Right atrium auricular region (tissue), 2 donors: ENCODE data around the gene GALNT7. TPM values are rescaled to one million over a fixed set of nuclear protein-coding genes. Genes with fewer than 3 reads are reported as not detected.

Source experiments
- DNase-seq: peaks from one replicate; pipeline ENCODE4 v3.0.0-alpha.2; 2019; ENCODE audit warnings: low spot score
- H3K27ac ChIP-seq, 2 donors: fragments of 200-600 bp; sonication (generic); 1 replicate in 1 of 2; 2 replicates in 1 of 2; pipeline ENCODE4 v1.5.1; 2016 to 2019
- H3K27me3 ChIP-seq, 2 donors: fragments of 200-600 bp; sonication (generic); one replicate each; pipeline versions ENCODE4 v1.5.1 to v1.6.0; 2017 to 2019
- H3K36me3 ChIP-seq: fragments of 200-600 bp; sonication (generic); one replicate; pipeline ENCODE4 v1.5.1; 2016
- H3K4me1 ChIP-seq, 2 donors: fragments of 200-600 bp; sonication (generic); one replicate each; pipeline versions ENCODE4 v1.5.1 to v1.6.0; 2017 to 2019
- H3K4me3 ChIP-seq, 2 donors: fragments of 200-600 bp; sonication (generic); 1 replicate in 1 of 2; 2 replicates in 1 of 2; pipeline ENCODE4 v1.5.1; 2017 to 2019; ENCODE audit warnings: mild to moderate bottlenecking in 1 of 2, moderate library complexity in 1 of 2
- H3K9me3 ChIP-seq, 2 donors: fragments of 200-600 bp; sonication (generic); one replicate each; pipeline ENCODE4 v1.5.1; 2019
- CTCF ChIP-seq, 2 donors: fragments of 200-600 bp; sonication (generic); IDR thresholded peaks; one replicate each; pipeline ENCODE4 v1.5.1; 2019; ENCODE audit warnings: antibody characterized with exemption in 2 of 2
- total RNA-seq, 2 donors: library from RNA; depleted of rRNA; stranded (reverse); fragments of >200 nt; gene quantifications; one replicate each; pipeline ENCODE4 v1.1.0, GENCODE V29; 2016

GALNT7 gene
- total RNA-seq, 2 donors from 2014 or later, result 5.4 to 6.5 TPM

DNA sequence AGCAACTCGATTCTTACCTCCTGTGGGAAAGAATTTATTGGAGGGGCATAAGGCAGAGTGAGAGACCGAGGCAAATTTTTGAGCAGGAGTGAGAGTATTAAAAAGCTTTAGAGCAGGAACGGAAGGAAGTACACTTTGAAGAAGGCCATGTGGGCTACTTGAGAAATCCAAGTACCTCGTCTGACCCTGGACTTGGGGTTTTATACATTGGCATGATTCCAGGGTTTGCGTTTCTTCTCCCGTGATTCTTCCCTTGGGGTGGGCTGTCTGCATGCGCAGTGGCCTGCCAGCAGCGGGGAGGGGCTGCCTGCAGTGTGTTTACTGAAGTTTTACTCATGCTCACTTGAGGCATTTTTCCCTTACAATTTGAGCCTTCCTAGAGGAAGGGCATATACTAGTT, 3.4 kb downstream of the GALNT7 start:
- H3K4me1 ChIP-seq, result peaks cover 0 to 4% of the 10 kb centered on the region in 2 donors

DNA sequence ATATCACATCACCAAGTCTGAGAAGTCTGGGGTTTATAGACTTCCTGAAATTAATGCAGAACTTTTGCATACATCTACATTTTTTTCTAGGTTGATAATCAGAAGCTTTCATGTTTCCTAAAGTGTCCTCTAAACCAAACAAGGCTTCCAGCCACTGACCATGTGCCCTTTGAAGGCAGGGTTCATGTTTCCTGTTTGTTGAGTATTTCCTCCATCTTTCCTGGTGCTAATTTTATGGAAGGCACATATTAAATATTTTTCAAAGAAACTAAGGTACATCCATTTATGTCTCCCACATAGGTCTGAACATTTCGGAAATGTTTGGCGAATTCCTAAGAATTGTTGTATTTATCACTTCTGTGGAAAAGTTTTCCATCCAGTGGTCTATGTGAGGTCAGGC, 5.6 kb downstream of the GALNT7 start:
- DNase-seq, result no peak
- Histone ChIP-seq H3K4me3 (no peak overlapping the region), H3K27ac (no peak overlapping the region), H3K4me1 (no peaks in the 10 kb centered on the region), H3K36me3 (no peaks in the 10 kb centered on the region), H3K9me3 (no peaks in the 10 kb centered on the region), H3K27me3 (no peaks in the 10 kb centered on the region)
- no peak for TF ChIP-seq CTCF (IDR thresholded peaks at IDR 0.05)

More for the DNA sequence above, 3.4 kb downstream of the GALNT7 start:
- Histone ChIP-seq H3K4me3 (no peak overlapping the region), H3K9me3 (no peaks in the 10 kb centered on the region), H3K27me3 (no peaks in the 10 kb centered on the region), H3K36me3 (no peaks in the 10 kb centered on the region), H3K27ac (no peak overlapping the region)
- TF ChIP-seq CTCF (IDR thresholded peaks at IDR 0.05), result no peak
- no peak for DNase-seq

GRCh38 chr4:173174594-173175012, 6.0 kb downstream of the GALNT7 start:
- Histone ChIP-seq H3K4me3 (no peak overlapping the region), H3K27ac (no peak overlapping the region), H3K9me3 (no peaks in the 10 kb centered on the region), H3K27me3 (no peaks in the 10 kb centered on the region), H3K36me3 (no peaks in the 10 kb centered on the region), H3K4me1 (no peaks in the 10 kb centered on the region)
- TF ChIP-seq CTCF (IDR thresholded peaks at IDR 0.05), result no peak
- no peak for DNase-seq

GRCh38 chr4:173176010-173176409, 7.4 kb downstream of the GALNT7 start:
- no peaks in the 10 kb centered on the region for H3K36me3 ChIP-seq
- no peak overlapping the region for H3K27ac ChIP-seq
- no peak for TF ChIP-seq CTCF (IDR thresholded peaks at IDR 0.05)
- H3K4me1 ChIP-seq, result no peaks in the 10 kb centered on the region
- no peaks in the 10 kb centered on the region for H3K27me3 ChIP-seq
- H3K4me3 ChIP-seq, result no peak overlapping the region
- DNase-seq, result no peak
- H3K9me3 ChIP-seq, result no peaks in the 10 kb centered on the region

DNA sequence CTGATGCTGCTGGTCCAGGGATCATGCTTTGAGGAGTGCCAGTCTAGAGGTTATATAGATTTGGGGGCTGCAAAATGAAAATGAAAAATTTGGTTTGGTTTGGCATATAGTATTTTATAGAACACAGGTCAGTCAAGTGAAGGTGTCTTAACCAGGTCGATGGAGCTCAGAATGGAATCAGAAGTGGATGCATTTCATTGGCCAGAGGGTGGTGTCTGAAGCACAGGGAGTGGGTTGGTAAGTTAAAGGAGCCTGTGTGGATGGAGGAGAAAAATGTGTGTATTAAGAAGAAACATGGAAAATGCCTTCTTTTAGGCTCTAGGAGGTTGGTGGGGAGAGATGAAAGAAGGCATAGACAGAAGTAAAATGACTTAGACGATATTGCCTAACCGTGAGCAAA, 8.6 kb downstream of the GALNT7 start:
- TF ChIP-seq CTCF (IDR thresholded peaks at IDR 0.05), result no peak
- Histone ChIP-seq H3K27me3 (no peaks in the 10 kb centered on the region), H3K36me3 (no peaks in the 10 kb centered on the region), H3K4me1 (peaks cover 0 to 3% of the 10 kb centered on the region in 2 donors), H3K27ac (no peak overlapping the region), H3K4me3 (no peak overlapping the region), H3K9me3 (no peaks in the 10 kb centered on the region)
- no peak for DNase-seq

DNA sequence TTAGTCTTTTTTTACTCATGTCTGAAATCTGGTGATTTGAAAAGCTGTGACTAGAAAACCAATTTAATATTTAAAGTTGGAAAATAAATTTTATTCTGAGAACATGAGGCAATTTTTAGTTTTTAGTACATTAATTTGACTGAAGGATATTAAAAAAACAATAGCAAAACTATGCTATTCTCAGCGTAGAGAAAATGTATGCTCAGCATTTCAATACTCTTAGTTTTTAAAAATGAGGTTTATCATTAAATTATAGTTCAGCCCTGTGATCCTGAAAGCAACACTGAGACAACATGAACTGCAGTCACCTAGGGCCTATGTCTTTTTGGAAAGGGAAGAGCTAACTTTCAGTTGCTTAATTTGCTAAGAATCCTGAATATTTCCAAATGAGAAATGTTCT, 9.5 kb downstream of the GALNT7 start:
- Histone ChIP-seq H3K9me3 (no peaks in the 10 kb centered on the region), H3K4me3 (no peak overlapping the region), H3K27me3 (no peaks in the 10 kb centered on the region), H3K27ac (no peak overlapping the region), H3K4me1 (peaks cover 0 to 3% of the 10 kb centered on the region in 2 donors), H3K36me3 (no peaks in the 10 kb centered on the region)
- TF ChIP-seq CTCF (IDR thresholded peaks at IDR 0.05), result no peak
- DNase-seq, result no peak
